C4-2B (cell line): ENCODE data around the gene DCAF5.
A peak's percentile ranks its signal among the peaks of the same experiment; 100 is the strongest.

Experiments
- H3K27ac ChIP-seq: fragments of 450-650 bp; 2 replicates; pipeline ENCODE4 v1.5.1; 2017
- ZFX ChIP-seq: fragments of 450-650 bp; IDR thresholded peaks from 2 replicates; pipeline ENCODE4 v1.6.1; 2017
- TF ChIP-seq, protein P1 (sequence below): fragments of 450-650 bp; conservative IDR thresholded peaks from 2 replicates; pipeline ENCODE4 v1.5.1; 2017; ENCODE audit warnings: mild to moderate bottlenecking

The DCAF5 gene

DNA sequence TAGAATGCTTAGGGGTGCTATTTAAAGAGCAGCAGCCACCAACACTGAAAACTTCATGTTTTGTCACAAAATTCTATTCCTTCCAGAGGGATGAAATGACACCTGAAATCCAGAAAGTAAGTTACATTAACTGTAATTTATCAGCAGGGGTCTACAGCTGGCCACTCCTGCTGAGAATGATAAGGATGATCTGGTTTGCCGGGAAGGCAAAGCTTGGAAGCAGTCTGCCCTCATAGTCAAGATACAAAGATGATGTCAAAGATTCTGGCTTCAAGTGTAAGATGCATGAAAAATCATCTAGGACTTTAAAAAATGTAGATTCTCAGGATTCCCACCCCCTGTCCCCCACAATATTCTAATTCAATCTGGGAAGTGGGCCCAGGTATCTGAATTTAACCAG is 58.4 kb downstream of the DCAF5 start:
- TF ChIP-seq, protein P1, sequence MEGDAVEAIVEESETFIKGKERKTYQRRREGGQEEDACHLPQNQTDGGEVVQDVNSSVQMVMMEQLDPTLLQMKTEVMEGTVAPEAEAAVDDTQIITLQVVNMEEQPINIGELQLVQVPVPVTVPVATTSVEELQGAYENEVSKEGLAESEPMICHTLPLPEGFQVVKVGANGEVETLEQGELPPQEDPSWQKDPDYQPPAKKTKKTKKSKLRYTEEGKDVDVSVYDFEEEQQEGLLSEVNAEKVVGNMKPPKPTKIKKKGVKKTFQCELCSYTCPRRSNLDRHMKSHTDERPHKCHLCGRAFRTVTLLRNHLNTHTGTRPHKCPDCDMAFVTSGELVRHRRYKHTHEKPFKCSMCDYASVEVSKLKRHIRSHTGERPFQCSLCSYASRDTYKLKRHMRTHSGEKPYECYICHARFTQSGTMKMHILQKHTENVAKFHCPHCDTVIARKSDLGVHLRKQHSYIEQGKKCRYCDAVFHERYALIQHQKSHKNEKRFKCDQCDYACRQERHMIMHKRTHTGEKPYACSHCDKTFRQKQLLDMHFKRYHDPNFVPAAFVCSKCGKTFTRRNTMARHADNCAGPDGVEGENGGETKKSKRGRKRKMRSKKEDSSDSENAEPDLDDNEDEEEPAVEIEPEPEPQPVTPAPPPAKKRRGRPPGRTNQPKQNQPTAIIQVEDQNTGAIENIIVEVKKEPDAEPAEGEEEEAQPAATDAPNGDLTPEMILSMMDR = no peak
- TF ChIP-seq ZFX = no peak
- no peak overlapping the region for H3K27ac ChIP-seq

DNA sequence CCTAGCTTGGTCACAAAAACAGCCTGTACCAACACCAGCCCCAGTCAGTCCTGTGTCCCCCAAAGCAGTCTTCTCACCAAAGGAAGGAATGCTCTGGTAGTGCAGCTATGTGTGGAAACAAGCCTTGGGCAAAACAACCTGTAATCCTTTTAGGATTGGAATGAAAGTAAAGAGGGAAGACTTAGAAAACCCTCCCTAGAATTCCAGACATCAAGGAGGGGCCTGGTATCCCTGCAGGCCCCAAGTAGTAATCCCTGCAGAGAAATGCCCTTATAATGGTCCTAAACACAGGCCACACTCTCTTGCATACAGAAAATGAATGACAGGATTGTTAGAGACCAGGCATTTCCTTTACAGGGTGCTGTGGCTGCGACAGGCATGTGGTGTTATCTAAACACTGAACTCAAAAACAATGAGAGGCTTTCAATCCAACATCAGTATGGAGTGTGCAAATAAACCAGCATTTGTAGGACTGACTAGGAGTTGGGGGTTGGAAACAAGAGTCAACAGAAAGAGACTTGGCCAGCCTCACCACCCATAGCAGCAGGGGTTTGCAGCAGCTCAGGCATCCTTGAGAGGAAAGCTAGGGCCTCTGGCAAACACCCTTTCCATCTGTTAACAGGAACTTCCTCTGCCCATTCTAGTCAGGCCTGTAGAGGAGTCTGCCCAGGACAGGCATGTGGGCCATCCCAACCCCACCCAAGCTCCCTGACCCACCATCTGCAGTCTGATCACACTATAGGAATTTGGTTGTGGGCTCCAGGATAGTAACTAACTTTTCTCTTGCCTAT is 59.1 kb downstream of the DCAF5 start:
- no peak overlapping the region for H3K27ac ChIP-seq
- no peak for TF ChIP-seq ZFX
- TF ChIP-seq, protein P1 = no peak

DNA sequence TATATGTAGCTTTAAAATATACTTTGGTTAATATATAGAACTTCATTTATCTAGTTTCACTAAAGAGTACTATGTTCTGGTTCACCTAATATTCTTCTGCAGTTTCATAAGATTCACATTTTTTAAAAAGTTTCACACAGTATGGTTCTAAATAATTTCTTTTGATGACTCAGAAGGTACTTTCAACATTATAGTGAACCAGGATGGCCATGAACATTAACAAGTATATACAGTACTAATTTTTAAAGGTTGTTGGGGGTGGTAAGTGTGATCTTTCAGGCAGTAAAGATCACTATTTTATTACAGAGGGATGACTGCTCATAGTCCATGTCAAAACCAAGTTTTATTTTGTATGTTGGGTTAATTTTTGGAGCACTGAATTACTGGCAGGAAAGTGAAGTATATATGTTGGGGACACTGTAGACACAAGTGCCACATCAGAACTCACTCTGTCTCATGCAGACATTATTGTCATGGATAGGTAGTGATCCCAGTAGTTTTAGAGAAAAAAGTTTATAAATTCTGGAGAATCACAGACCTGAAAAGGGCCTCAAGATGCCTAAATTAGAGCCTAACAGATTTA is 60.0 kb downstream of the DCAF5 start:
- H3K27ac ChIP-seq = no peak overlapping the region
- no peak for TF ChIP-seq ZFX
- TF ChIP-seq, protein P1 = no peak

DNA sequence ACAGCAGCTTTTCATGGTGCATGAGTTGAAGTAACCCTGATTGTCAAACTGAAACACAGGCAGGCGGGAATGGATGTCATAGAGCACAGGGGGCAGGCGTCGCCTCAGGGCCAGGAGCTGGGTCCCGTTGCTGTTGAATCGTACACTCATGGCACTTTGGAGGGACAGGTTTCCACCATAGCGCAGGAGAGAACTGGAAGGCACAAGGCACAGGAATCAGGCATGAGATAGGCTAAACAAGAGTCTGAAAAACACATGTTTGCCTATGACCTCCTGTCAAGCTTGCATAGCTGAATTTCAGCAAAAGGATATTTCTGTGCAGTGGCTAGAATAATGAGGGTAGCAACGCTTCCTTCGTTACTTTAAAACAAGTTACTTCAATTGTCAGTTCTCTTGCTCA is 61.2 kb downstream of the DCAF5 start:
- H3K27ac ChIP-seq = no peak overlapping the region
- TF ChIP-seq, protein P1 = no peak
- TF ChIP-seq ZFX = no peak

DNA sequence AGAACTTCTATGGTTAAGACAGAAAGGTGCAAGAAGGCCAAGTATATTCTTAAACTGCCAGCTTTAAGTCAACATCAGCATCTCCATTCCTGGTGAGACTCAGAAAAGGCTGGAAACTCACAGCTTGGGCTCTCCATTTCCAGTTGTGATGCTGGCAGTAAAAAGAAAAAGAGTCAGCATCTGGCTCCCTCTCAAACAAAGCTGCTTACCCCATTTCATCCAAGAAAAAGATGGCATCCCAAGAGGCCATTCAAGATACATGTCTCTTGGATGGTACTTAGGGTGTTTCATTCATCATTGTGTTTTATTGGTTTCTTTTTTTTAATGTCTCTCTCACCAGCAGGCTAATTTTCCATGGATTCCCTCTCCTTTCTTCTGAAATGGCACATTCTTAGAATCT is 61.9 kb downstream of the DCAF5 start:
- TF ChIP-seq, protein P1 = no peak
- no peak for TF ChIP-seq ZFX

DNA sequence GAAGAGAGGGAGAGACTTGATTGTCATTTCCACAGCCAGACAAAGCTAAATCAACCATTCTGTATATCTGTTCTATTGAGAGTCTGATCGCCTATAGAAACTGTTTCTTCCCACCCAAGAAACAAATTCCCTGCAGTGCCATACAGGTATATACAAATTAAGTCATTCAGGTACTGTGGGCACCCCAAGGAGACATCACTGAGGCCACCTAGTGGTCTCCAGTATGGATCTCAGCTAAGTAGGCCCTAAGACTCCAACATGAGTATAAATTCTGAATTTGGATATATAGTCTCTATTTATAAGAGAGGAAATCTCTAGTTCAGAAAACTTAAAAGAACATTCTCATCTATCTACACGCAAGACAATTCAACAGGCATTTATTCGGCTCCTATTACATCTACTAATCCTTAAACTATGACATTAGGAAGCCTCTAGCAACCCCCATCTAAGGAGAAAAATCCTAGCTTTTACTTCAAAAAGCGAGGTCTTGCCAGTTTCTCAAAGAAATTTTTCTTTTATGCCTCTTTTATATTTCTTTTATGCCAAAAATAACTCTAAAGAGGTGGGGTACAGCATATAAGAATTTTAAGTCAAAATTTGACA is 62.6 kb downstream of the DCAF5 start:
- TF ChIP-seq, protein P1 = peak; percentile 87
- no peak for TF ChIP-seq ZFX
- H3K27ac ChIP-seq = no peak overlapping the region

More for the DNA sequence above, 61.9 kb downstream of the DCAF5 start:
- H3K27ac ChIP-seq = no peak overlapping the region

DNA sequence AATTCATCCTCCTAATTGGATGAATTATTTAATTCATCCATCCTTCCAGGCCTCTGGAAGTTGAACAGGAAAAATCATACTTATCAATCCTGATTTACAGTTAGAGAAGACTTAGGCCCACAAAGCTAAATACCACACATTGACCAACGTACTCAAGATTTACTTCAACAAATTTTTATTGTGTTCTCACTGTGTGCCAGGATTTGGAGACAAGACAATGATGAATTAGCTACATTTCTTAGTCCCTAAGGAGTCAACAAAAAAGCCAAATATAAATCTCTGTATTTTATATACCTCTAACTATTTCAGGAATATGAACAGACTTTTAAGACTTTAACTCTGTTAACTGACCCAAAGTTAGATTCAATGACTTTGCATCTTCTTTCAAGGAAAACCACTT is 63.9 kb downstream of the DCAF5 start:
- no peak for TF ChIP-seq ZFX
- TF ChIP-seq, protein P1 = no peak
- H3K27ac ChIP-seq = no peak overlapping the region
